Measurements from ENCODE around the gene KLF1.

Gene KLF1

GRCh38 chr19:12886969-12887747 lies at the start of gene KLF1:
Gene KLF1, minus strand, starts transcription at chr19:12887201. Its CDS starts 61 bp downstream, at chr19:12887140.
- in situ Hi-C loops (cut with HindIII; ENCODE audit: low pct_ligation_motif_present, low sequenced_read_pairs), result no loop called here
- no peak for TF ChIP-seq CTCF (IDR thresholded peaks at IDR 0.05; ENCODE audit: low read depth, low read length, missing control alignments)
- Histone ChIP-seq H3K27me3 (replicated peaks) (peaks cover 14% of the 10 kb centered on the region), H3K4me3 (ENCODE audit: low read depth, low read length) (no peak within 1 kb of the TSS), H3K27ac (no peak within 1 kb of the TSS), H3K36me3 (replicated peaks) (no peaks in the 10 kb centered on the region)
- DNase-seq, result no peak

GRCh38 chr19:12936582-12936981 lies 49.6 kb upstream of the KLF1 start:
- TF ChIP-seq CTCF (IDR thresholded peaks at IDR 0.05; ENCODE audit: low read depth, low read length, missing control alignments), result no peak
- in situ Hi-C loops (cut with HindIII; ENCODE audit: low pct_ligation_motif_present, low sequenced_read_pairs), result no loop called here
- no peak for DNase-seq
- Histone ChIP-seq H3K27me3 (replicated peaks) (no peaks in the 10 kb centered on the region), H3K27ac (no peak overlapping the region), H3K4me3 (ENCODE audit: low read depth, low read length) (no peak overlapping the region), H3K36me3 (replicated peaks) (peaks cover 23% of the 10 kb centered on the region)

GRCh38 chr19:12935071-12935470 lies 48.1 kb upstream of the KLF1 start:
- Histone ChIP-seq H3K27me3 (replicated peaks) (no peaks in the 10 kb centered on the region), H3K27ac (no peak overlapping the region), H3K4me3 (ENCODE audit: low read depth, low read length) (no peak overlapping the region), H3K36me3 (replicated peaks) (peaks cover 15% of the 10 kb centered on the region)
- in situ Hi-C loops (cut with HindIII; ENCODE audit: low pct_ligation_motif_present, low sequenced_read_pairs), result no loop called here
- TF ChIP-seq CTCF (IDR thresholded peaks at IDR 0.05; ENCODE audit: low read depth, low read length, missing control alignments), result no peak
- no peak for DNase-seq

GRCh38 chr19:12933287-12934072 lies 46.5 kb upstream of the KLF1 start, which contains the start of gene FARSA:
Gene FARSA, minus strand, starts transcription at chr19:12933711. Its CDS starts 15 bp downstream, at chr19:12933696.
- TF ChIP-seq CTCF (IDR thresholded peaks at IDR 0.05; ENCODE audit: low read depth, low read length, missing control alignments), result no peak
- in situ Hi-C loops (cut with HindIII; ENCODE audit: low pct_ligation_motif_present, low sequenced_read_pairs), result no loop called here

GRCh38 chr19:12932392-12933286 lies 45.6 kb upstream of the KLF1 start:
- in situ Hi-C loops (cut with HindIII; ENCODE audit: low pct_ligation_motif_present, low sequenced_read_pairs), result no loop called here
- Histone ChIP-seq H3K27me3 (replicated peaks) (no peaks in the 10 kb centered on the region), H3K4me3 (ENCODE audit: low read depth, low read length) (peak overlapping the region; percentile 100), H3K27ac (peak overlapping the region; percentile 65), H3K36me3 (replicated peaks) (peaks cover 22% of the 10 kb centered on the region)
- TF ChIP-seq CTCF (IDR thresholded peaks at IDR 0.05; ENCODE audit: low read depth, low read length, missing control alignments), result no peak
- DNase-seq, result no peak

More at GRCh38 chr19:12933287-12934072, 46.5 kb upstream of the KLF1 start, which contains the start of gene FARSA:
- DNase-seq, result peak; percentile 92
- Histone ChIP-seq H3K27ac (peak within 1 kb of the TSS; percentile 65), H3K36me3 (replicated peaks) (peaks cover 17% of the 10 kb centered on the region), H3K27me3 (replicated peaks) (no peaks in the 10 kb centered on the region), H3K4me3 (ENCODE audit: low read depth, low read length) (peak within 1 kb of the TSS; percentile 100)
